Hypothalamus (tissue), 51 donors: ENCODE data around the gene TMEM170B.
A peak's percentile ranks its signal among the peaks of the same experiment; 100 is the strongest.

Source experiments
- DNase-seq, 51 donors: peaks; one replicate each; lab custom pipeline; 2025; lab: John Stamatoyannopoulos, UW

Gene TMEM170B

GRCh38 chr6:11537229-11538051 lies at the start of gene TMEM170B:
Gene TMEM170B, plus strand, starts transcription at chr6:11537749. Its CDS starts 529 bp downstream, at chr6:11538278.
- peak; percentile 62 to 100 (median 95) for DNase-seq

DNA sequence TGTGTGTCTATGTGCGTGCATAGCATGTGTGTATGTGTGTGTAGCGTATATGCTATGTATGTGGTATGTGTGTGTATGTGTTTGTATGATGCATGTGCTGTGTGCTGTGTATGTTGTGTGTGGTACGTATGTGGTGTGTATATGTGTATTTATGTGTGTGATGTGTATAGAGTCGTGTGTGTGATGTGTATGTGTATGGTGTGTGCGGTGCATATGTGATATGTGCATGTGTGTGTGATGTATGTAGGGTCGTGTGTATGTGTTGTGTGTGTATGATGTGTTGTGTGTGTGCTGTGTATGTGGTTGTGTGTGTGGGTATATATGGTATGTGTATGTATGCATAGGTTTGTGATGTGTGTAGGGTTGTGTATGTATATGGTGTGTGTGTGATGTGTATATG lies 46.6 kb upstream of the TMEM170B start:
- DNase-seq, result no peak

- DNase-seq, result no peak
Measured at GRCh38 chr6:11491596-11492463, 45.7 kb upstream of the TMEM170B start.

GRCh38 chr6:11492464-11493290 lies 44.9 kb upstream of the TMEM170B start:
- DNase-seq, result no peak

DNA sequence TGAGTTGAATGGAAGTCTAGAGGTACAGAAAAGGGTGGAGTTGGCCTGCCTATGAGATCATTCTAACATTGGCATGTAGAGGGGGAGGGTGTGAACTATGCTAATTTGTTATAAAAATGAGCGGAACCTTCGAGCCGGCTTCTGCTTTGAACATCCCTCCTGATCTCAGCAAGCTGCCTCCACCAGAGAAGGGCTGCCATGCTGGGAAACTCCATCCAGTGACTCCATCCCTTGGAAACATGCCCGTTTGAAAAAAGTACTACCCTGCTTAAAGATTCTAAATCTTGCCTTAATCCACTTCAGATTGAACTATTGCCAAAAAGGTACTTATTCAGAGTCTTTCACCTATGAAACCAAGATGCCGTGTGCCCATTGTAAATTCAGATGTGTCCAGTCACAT lies 43.6 kb upstream of the TMEM170B start:
- DNase-seq, result no peak

GRCh38 chr6:11494786-11495564 lies 42.6 kb upstream of the TMEM170B start:
- DNase-seq, result no peak

DNA sequence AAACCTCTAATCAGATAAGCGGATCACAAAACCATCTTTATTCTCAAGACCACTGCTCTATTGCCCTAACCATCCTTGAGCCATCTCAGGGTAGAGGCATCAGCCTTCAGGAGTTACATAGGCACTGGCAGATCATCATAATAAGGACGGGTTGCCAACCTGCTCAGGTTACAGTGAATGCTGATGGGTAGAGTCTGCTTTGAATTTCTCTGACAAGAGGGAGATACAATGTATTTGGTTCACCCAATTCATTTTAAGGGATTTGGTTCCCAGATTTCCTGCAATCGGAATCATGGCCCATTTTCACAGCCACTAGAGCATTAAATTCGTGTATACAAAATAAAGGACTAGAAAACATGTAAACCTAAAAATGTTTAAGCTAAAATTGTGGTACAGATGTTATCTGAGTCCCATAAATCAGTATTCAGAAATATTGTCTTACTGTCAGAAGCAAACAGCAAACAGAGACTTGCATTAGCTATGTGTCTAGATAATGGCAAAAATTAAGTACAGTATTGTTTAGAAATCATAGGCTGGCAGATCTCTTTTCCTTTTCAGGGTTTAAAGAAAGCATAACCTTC lies 41.9 kb upstream of the TMEM170B start:
- no peak for DNase-seq

DNA sequence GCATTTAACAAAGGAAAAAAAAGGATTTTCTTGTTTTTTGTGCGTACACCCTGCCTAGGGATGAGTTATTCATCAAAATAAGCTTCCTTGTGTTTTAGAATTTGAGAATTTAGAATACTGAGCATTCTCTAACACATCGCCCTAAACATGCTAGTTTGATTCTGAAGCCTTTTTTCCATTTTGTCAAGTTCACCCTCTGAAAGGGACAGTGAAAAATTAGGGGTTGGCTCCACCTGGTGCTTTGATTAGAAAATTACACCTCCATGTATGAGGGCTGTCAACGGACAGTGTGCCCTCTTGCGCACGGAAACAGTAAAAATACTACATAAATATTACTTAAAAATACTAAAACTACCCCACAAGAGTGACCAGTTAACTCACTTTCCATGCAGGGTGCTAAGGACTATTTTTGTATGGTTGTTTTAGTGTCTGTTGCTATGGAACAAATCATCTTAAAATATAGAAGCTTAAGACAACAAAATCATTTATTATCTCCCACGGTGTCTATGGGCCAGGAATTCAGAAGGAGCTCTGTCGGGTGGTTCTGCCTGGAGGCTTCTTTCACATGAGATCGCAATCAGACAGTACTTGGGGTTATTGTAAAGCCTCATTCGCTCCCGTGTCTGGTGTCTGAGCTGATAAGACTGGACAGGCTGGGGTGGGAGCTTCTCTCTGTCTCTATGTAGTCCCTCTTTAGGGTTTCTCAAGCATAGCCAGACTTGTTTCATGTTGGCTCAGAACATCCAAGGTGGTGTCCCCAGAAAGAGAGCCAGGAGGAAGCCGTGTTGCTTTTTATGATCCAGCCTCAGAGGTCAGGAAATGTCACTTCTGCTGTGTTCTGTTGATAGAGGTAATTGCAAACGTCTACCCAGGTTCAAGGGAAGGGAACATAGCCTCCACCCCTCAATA lies 41.1 kb upstream of the TMEM170B start:
- peak in 33 of 51 donors; percentile 2 to 88 (median 40) for DNase-seq

- DNase-seq, result no peak
Measured at GRCh38 chr6:11497107-11497506, 40.4 kb upstream of the TMEM170B start.

DNA sequence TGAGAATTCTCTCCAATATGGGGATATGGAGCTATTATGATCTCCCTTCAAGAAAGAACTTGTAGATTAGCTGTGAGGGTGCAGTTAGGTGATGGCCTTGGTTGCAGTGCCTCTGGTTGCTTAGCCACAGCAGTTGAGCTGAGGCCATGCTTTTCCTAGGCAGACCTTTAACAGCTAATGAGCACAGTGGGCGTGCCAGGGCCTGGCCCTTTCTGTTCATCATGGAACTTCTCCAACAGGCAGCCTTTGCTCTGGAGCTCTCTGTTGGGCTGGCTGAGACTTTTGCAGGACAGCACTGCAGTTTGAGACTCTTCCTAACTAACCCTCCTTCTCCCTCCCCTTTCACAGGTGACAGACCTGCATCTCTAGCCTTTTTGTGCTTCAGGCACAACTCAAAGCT lies 39.7 kb upstream of the TMEM170B start:
- DNase-seq, result peak in 17 of 51 donors; percentile 1 to 32 (median 16)

DNA sequence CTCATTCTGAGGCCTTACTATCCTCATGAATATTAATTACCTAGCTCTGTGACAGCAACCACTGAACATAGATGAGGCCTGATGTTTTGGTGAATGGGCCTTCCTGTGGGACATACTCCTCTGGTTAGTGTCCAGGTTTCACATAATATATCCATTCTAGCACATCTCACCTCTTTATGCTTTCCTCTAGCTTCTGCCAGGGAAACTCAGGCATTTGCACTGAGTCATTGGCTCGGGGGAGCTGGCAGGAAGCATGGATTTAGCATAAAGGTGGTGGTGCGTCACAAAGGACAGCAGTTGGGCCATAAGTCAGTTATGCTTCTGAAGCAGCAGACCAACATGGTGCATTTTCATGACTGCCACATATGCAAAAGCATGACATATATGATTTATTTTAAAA lies 37.5 kb upstream of the TMEM170B start:
- no peak for DNase-seq

DNA sequence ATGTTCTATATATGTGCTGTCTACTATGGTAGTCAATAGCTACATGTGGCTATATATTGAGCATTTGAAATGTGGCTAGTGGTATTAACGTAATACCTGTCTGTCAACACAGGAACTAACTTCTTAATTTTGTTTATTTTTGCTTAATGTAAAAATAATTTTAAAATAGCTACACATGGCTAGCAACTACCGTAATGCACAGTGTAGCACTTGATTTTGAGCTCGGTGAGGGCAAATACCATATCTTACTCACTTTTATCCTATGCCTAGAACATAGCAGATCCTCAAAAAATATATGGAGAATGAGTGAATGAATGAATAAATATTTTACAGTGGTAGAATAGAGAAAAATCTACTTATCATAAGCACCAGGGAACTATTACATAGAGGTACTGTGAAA lies 28.1 kb upstream of the TMEM170B start:
- no peak for DNase-seq

- no peak for DNase-seq
Measured at GRCh38 chr6:11514672-11515071, 22.9 kb upstream of the TMEM170B start.

DNA sequence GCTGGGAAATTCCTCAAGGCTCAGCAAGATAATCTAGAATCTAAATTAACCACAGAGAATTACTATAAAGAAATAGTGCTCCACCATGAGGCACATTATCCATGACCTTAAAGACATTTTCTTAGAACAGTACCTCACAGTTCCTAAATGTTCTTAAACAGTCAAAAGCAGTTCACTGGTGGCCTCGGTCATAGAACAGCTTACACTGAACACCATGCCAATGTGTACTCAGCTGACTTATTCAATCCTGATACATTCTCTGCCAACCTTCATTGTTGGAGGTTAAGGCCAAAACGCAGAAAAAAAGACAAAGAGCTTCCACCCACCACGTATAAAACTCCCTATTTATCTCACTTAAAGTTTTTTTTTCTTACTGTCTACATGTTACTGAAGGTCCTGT lies 21.8 kb upstream of the TMEM170B start:
- no peak for DNase-seq

GRCh38 chr6:11522812-11523605 lies 14.5 kb upstream of the TMEM170B start:
- DNase-seq, result no peak

DNA sequence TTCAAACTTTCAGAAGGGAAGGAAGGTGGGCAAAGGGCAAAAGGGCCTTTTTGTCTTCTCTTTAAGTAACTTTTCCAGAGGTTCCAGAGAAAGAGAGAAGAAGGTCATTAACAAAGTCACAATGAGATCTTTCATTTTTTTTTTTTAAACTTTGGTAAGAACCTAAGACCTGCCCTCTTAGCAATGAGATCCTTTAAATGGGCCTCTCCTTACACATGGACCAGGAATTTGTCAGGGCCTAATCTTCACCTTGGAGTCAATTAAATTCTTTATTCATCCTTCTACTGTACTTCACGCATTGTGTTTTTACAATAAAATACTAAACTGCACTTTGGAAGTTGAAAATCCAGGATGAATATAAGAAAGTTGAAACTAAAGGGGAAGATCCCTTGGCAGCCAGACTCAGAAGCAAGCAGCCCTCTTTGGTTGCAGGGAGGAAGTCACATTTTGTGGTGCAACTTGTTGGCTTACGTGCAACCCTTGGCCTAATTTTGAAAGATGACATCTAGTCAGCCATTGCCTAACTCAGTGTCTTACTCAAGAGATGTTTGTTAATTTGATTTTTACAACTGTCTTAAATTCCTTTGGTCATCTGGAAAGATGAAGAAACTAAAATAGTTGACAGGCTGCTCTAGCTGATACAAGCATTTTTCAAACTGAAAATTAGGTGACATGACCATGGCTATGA lies 11.9 kb upstream of the TMEM170B start:
- peak in 2 of 51 donors; percentile 3 to 4 for DNase-seq

- DNase-seq, result no peak
Measured at GRCh38 chr6:11526156-11526505, 11.4 kb upstream of the TMEM170B start.
